ENCODE measurements around the gene PDGFB. TPM values are rescaled to one million over a fixed set of nuclear protein-coding genes. Genes with fewer than 3 reads are reported as not detected.

The PDGFB gene
- total RNA-seq, 1 donor from 2014 or later: 4.7 TPM

- TF ChIP-seq POLR2AphosphoS5 (IDR thresholded peaks at IDR 0.05; ENCODE audit: insufficient read depth in 1 of 2, low read depth in 1 of 2) (no peak), CTCF (IDR thresholded peaks at IDR 0.05) (no peak), POLR2A (IDR thresholded peaks at IDR 0.05) (no peak)
- Histone ChIP-seq H3K9me3 (no peaks in the 10 kb centered on the region), H3K27me3 (no peaks in the 10 kb centered on the region), H3K4me3 (no peak overlapping the region), H3K27ac (peak overlapping the region; percentile 14), H3K4me1 (peaks cover 33% of the 10 kb centered on the region), H3K36me3 (no peaks in the 10 kb centered on the region)
- DNase-seq (ENCODE audit: extremely low spot score in 2 of 2): no peak
- intact Hi-C loops (cut with DNase I): no loop called here
Observed at GRCh38 chr22:39290724-39291161, 46.0 kb upstream of the PDGFB start.

- H3K27me3 ChIP-seq: no peaks in the 10 kb centered on the region
- H3K27ac ChIP-seq: peak overlapping the region; percentile 14
- H3K36me3 ChIP-seq: no peaks in the 10 kb centered on the region
- intact Hi-C loops (cut with DNase I): loop anchor here (10.0 kb wide), 1 partner anchor 685 kb away; no protein-coding TSS in a partner anchor
- no peaks in the 10 kb centered on the region for H3K9me3 ChIP-seq
- TF ChIP-seq CTCF (IDR thresholded peaks at IDR 0.05) (no peak), POLR2AphosphoS5 (IDR thresholded peaks at IDR 0.05; ENCODE audit: insufficient read depth in 1 of 2, low read depth in 1 of 2) (no peak), POLR2A (IDR thresholded peaks at IDR 0.05) (no peak)
- DNase-seq (ENCODE audit: extremely low spot score in 2 of 2): no peak
- H3K4me1 ChIP-seq: peaks cover 33% of the 10 kb centered on the region
- H3K4me3 ChIP-seq: no peak overlapping the region
Observed at GRCh38 chr22:39289975-39290720, 45.4 kb upstream of the PDGFB start.

GRCh38 chr22:39289533-39289932 lies 44.8 kb upstream of the PDGFB start:
- no peak for TF ChIP-seq CTCF (IDR thresholded peaks at IDR 0.05)
- no peaks in the 10 kb centered on the region for H3K9me3 ChIP-seq
- no peak overlapping the region for H3K27ac ChIP-seq
- H3K27me3 ChIP-seq: no peaks in the 10 kb centered on the region
- DNase-seq (ENCODE audit: extremely low spot score in 2 of 2): no peak
- H3K4me3 ChIP-seq: no peak overlapping the region
- H3K4me1 ChIP-seq: peaks cover 33% of the 10 kb centered on the region
- intact Hi-C loops (cut with DNase I): loop anchor here (10.0 kb wide), 1 partner anchor 685 kb away; no protein-coding TSS in a partner anchor
- H3K36me3 ChIP-seq: no peaks in the 10 kb centered on the region

GRCh38 chr22:39288135-39288898 lies 43.5 kb upstream of the PDGFB start:
- Histone ChIP-seq H3K27me3 (no peaks in the 10 kb centered on the region), H3K4me1 (peaks cover 39% of the 10 kb centered on the region), H3K4me3 (no peak overlapping the region), H3K27ac (no peak overlapping the region), H3K36me3 (no peaks in the 10 kb centered on the region), H3K9me3 (no peaks in the 10 kb centered on the region)
- intact Hi-C loops (cut with DNase I): loop anchor here (10.0 kb wide), 1 partner anchor 686 kb away; no protein-coding TSS in a partner anchor
- DNase-seq (ENCODE audit: extremely low spot score in 2 of 2): no peak
- TF ChIP-seq POLR2A (IDR thresholded peaks at IDR 0.05) (no peak), POLR2AphosphoS5 (IDR thresholded peaks at IDR 0.05; ENCODE audit: insufficient read depth in 1 of 2, low read depth in 1 of 2) (no peak), CTCF (IDR thresholded peaks at IDR 0.05) (no peak)

All from vagina (tissue), 2 donors.